B cell (primary cell): ENCODE data around the gene MAP3K4. TPM values are rescaled to one million over a fixed set of nuclear protein-coding genes. Genes with fewer than 3 reads are reported as not detected.

Experiments used
- ATAC-seq: fragments of 200-7000 bp; cut with Tn5 transposase; one replicate; pipeline ENCODE4 v1.10.0; 2021; ENCODE audit warnings: low read depth, mild to moderate bottlenecking, moderate number of reproducible peaks, moderate library complexity
- CTCF ChIA-PET: fragments of 350-600 bp; sonication (Branson Sonifier 250); formaldehyde crosslinking; loops from one replicate; lab custom pipeline; 2021; ENCODE audit warnings: antibody characterized with exemption, inconsistent platforms; lab: Charles Lee
- POLR2A ChIA-PET: fragments of 350-600 bp; sonication (Branson Sonifier 250); formaldehyde crosslinking; loops from one replicate; lab custom pipeline; 2021; ENCODE audit warnings: antibody characterized with exemption; lab: Charles Lee
- DNase-seq: peaks from one replicate; pipeline ENCODE4 v3.0.0; 2013
- H2AFZ ChIP-seq: 2 replicates; pipeline ENCODE4 v1.6.1; 2012; ENCODE audit warnings: mild to moderate bottlenecking, low read depth, low read length; ENCODE audit not compliant: insufficient read depth, poor library complexity, severe bottlenecking
- H3K27ac ChIP-seq, 2 donors: 1 replicate in 1 of 2; 2 replicates in 1 of 2; pipeline ENCODE4 v1.5.1; 2012 to 2013; ENCODE audit warnings: low read length in 2 of 2, mild to moderate bottlenecking in 2 of 2, moderate library complexity in 1 of 2
- H3K27me3 ChIP-seq, 4 experiments: fragments of 200-600 bp in 1 of 4; sonication (generic) in 1 of 4; replicated peaks in 1 of 4; 1 replicate in 2 of 4; 2 replicates in 2 of 4; pipeline versions ENCODE4 v1.6.1 to v1.7.0; 2013 to 2016; ENCODE audit warnings: low read length in 3 of 4, mild to moderate bottlenecking in 2 of 4, mixed read lengths in 1 of 4, moderate library complexity in 1 of 4; ENCODE audit not compliant: insufficient read depth in 4 of 4, control insufficient read depth in 3 of 4; ENCODE audit errors: control extremely low read depth in 1 of 4
- H3K36me3 ChIP-seq, 2 experiments: replicated peaks in 1 of 2; 1 replicate in 1 of 2; 2 replicates in 1 of 2; pipeline versions ENCODE4 v1.6.1 to v1.7.1; 2013; ENCODE audit warnings: low read length in 1 of 2; ENCODE audit not compliant: insufficient read depth in 2 of 2, control insufficient read depth in 1 of 2; ENCODE audit errors: control extremely low read depth in 1 of 2, extremely low read depth in 1 of 2
- H3K4me1 ChIP-seq, 2 donors: fragments of 200-600 bp in 1 of 2; sonication (generic) in 1 of 2; 1 replicate in 1 of 2; 2 replicates in 1 of 2; pipeline versions ENCODE4 v1.5.1 to v1.6.1; 2013 to 2017; ENCODE audit warnings: low read length in 2 of 2; ENCODE audit not compliant: control insufficient read depth in 2 of 2, insufficient read depth in 2 of 2
- H3K4me2 ChIP-seq: replicated peaks from 2 replicates; pipeline ENCODE3; 2012; ENCODE audit warnings: mild to moderate bottlenecking, low read depth, low read length; ENCODE audit not compliant: poor library complexity, severe bottlenecking
- H3K4me3 ChIP-seq, 5 experiments: fragments of 200-600 bp in 1 of 5; sonication (generic) in 1 of 5; 1 replicate in 3 of 5; 2 replicates in 2 of 5; pipeline versions ENCODE4 v1.5.1 to v1.7.0; 2011 to 2016; ENCODE audit warnings: low read length in 4 of 5, mild to moderate bottlenecking in 4 of 5, low read depth in 2 of 5, control low read depth in 1 of 5, moderate library complexity in 1 of 5; ENCODE audit not compliant: insufficient read depth in 1 of 5; ENCODE audit errors: control extremely low read depth in 1 of 5, extremely low read depth in 1 of 5
- H3K79me2 ChIP-seq: fragments of 200-600 bp; sonication (generic); one replicate; pipeline ENCODE4 v1.6.0; 2016; ENCODE audit warnings: low read length; ENCODE audit not compliant: control insufficient read depth, insufficient read depth
- H3K9ac ChIP-seq: fragments of 200-600 bp; sonication (generic); 2 replicates; pipeline ENCODE4 v1.6.1; 2017; ENCODE audit warnings: mild to moderate bottlenecking, low read length, moderate library complexity
- H3K9me3 ChIP-seq, 3 donors: one replicate each; pipeline versions ENCODE4 v1.6.1 to v1.7.1; 2013; ENCODE audit warnings: low read length in 2 of 3; ENCODE audit not compliant: control insufficient read depth in 2 of 3, insufficient read depth in 1 of 3; ENCODE audit errors: control extremely low read depth in 1 of 3
- H4K20me1 ChIP-seq: 2 replicates; pipeline ENCODE4 v1.6.0; 2012; ENCODE audit warnings: mild to moderate bottlenecking, low read length; ENCODE audit not compliant: insufficient read depth, control insufficient read depth, poor library complexity, severe bottlenecking
- H3K27ac Mint-ChIP-seq: one replicate; pipeline ENCODE4 v1.8.0; 2021; ENCODE audit warnings: mixed read lengths
- H3K27me3 Mint-ChIP-seq: one replicate; pipeline ENCODE4 v1.8.0; 2021; ENCODE audit warnings: mixed read lengths
- H3K4me1 Mint-ChIP-seq: one replicate; pipeline ENCODE4 v1.8.0; 2021; ENCODE audit warnings: mixed read lengths
- H3K4me3 Mint-ChIP-seq: one replicate; pipeline ENCODE4 v1.8.0; 2021; ENCODE audit warnings: mixed read lengths
- H3K9me3 Mint-ChIP-seq: one replicate; pipeline ENCODE4 v1.8.0; 2022; ENCODE audit warnings: mixed read lengths; ENCODE audit not compliant: insufficient read depth
- CTCF ChIP-seq: fragments of 200-600 bp; IDR thresholded peaks from one replicate; pipeline ENCODE4 v1.8.0; 2022; ENCODE audit warnings: antibody characterized with exemption, mild to moderate bottlenecking
- EZH2 ChIP-seq: IDR thresholded peaks from 2 replicates; pipeline ENCODE4 v1.6.1; 2012; ENCODE audit warnings: borderline replicate concordance, low read depth, mild to moderate bottlenecking, moderate library complexity, low read length; ENCODE audit not compliant: insufficient read depth, poor library complexity, severe bottlenecking
- WGBS: methylation state at CpG from one replicate; pipeline ENCODE4 v1.1.5; 2013; ENCODE audit warnings: missing lambda C conversion rate; ENCODE audit not compliant: insufficient coverage; 5-methylcytosine and 5-hydroxymethylcytosine counted together
- intact Hi-C: fragments of 100-400 bp; cut with micrococcal nuclease; formaldehyde crosslinking; loops from one replicate; pipeline ENCODE4 v1.10.0; 2022
- polyA plus RNA-seq: library from polyadenylated mRNA; depleted of rRNA; stranded (reverse); fragments of >200 nt; gene quantifications from 2 replicates; pipeline ENCODE4 v1.2.3, GENCODE V29; 2012
- total RNA-seq, 2 donors: library from RNA; stranded (reverse); fragments of 120-200 nt in 1 of 2; gene quantifications; 1 replicate in 1 of 2; 2 replicates in 1 of 2; pipeline versions ENCODE4 v1.2.3 to v1.2.4, GENCODE V29; 2013 to 2022

Gene MAP3K4
- total and polyA plus RNA-seq, 2 donors (not counting 1 experiment from before 2014, with no cell fraction given) = 24.4 to 105 TPM

DNA sequence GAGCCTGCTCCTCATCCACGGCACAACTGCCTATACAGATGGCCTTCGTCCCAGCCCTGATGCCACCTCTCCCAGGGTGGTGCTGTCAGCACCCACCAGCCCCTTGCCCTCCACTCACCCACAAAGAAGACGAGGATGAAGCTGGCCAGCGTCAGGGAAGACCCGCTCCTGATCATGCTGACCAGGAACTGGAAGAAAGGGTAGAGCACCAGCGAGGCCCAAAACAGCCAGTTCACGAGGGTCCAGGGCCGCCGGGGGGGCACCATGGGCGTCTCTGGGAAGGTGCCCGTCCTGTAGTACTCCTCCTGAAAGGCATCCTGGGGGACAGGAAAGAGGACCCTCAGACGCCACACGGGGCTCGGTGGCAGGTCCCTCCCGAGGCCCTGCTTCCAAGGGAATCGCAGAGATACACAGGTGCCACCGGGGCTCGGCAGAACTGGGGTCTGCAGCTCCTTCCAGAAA, 147.8 kb downstream of the MAP3K4 start:
- Mint-ChIP-seq H3K27ac (no peak overlapping the region), H3K27me3 (no peaks in the 10 kb centered on the region), H3K4me1 (peaks cover 9% of the 10 kb centered on the region), H3K9me3 (no peaks in the 10 kb centered on the region), H3K4me3 (no peak overlapping the region)
- no peak overlapping the region for H2AFZ ChIP-seq
- intact Hi-C loops = no loop called here
- no peaks in the 10 kb centered on the region for H3K36me3 ChIP-seq
- H3K79me2 ChIP-seq = no peaks in the 10 kb centered on the region
- H3K9me3 ChIP-seq = no peaks in the 10 kb centered on the region
- no peak for TF ChIP-seq EZH2
- no peak for TF ChIP-seq CTCF
- no peak overlapping the region for H3K4me2 ChIP-seq
- H3K4me1 ChIP-seq = peaks cover 7 to 16% of the 10 kb centered on the region in 2 donors
- H3K4me3 ChIP-seq = no peak overlapping the region
- no peaks in the 10 kb centered on the region for H3K27me3 ChIP-seq
- H3K27ac ChIP-seq = no peak overlapping the region
- H3K9ac ChIP-seq = no peak overlapping the region
- H4K20me1 ChIP-seq = no peaks in the 10 kb centered on the region
- POLR2A ChIA-PET = no interaction called here
- DNase-seq (no peak), ATAC-seq (no peak)
- WGBS = 96% methylated on average over 18 of the region's 18 CpGs
- CTCF ChIA-PET = interaction anchor here (0.6 kb wide), 1 partner anchor 231 kb away, joined by 3 read pairs; no protein-coding TSS in a partner anchor

DNA sequence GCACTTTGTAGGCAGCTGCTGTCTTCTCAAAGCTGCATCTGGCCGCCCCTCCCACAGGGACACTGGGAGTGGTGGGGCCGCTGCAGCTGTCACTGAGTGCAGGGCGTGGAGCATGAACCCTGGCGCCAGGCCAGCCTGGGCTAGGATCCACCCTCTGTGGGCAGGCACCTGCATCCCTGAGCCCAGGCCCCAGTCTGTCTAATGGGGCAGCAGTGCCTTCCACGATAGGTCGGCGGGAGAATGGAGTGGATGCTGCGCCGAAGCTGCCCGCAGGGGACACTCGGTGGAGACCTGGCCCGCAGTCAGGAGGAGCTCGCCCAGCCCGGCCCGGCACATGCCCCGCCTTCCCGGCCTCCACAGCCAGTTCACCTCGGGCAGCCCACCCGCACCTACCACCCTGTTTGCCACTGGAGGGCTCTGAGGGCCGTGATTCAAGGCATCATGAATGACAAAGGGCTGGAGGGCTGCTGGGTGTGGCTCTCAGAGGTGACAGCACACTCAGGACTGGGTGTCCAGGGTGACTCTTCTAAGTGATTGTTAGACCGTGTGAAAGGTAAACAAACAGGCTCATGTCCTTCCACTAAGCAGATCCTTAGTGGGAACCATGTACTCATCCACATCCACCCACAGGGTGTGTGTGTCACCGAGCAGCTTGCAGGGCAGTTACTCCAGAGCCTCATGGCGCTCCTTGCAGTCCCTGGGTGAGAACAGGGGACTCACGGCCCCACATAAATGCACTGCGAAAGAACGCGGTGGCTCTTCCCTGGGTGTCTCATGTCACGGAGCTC, 148.4 kb downstream of the MAP3K4 start:
- no peaks in the 10 kb centered on the region for H3K9me3 ChIP-seq
- Mint-ChIP-seq H3K27ac (no peak overlapping the region), H3K27me3 (no peaks in the 10 kb centered on the region), H3K9me3 (no peaks in the 10 kb centered on the region), H3K4me3 (no peak overlapping the region), H3K4me1 (peaks cover 9% of the 10 kb centered on the region)
- H3K36me3 ChIP-seq = no peaks in the 10 kb centered on the region
- H3K27me3 ChIP-seq = no peaks in the 10 kb centered on the region
- WGBS = 93% methylated on average over 27 of the region's 28 CpGs
- H3K79me2 ChIP-seq = no peaks in the 10 kb centered on the region
- H3K4me3 ChIP-seq = no peak overlapping the region
- no peak overlapping the region for H3K9ac ChIP-seq
- no peak for DNase-seq
- no peak overlapping the region for H2AFZ ChIP-seq
- ChIA-PET POLR2A (no interaction called here), CTCF (no interaction called here)
- H3K27ac ChIP-seq = no peak overlapping the region
- no peak overlapping the region for H3K4me2 ChIP-seq
- intact Hi-C loops = no loop called here
- H4K20me1 ChIP-seq = no peaks in the 10 kb centered on the region
- TF ChIP-seq CTCF (no peak), EZH2 (no peak)
- H3K4me1 ChIP-seq = peaks cover 7 to 16% of the 10 kb centered on the region in 2 donors
- no peak for ATAC-seq
